K562 (cell line): ENCODE data around the gene PARP4. TPM values are rescaled to one million over a fixed set of nuclear protein-coding genes. Genes with fewer than 3 reads are reported as not detected.

Source experiments
- AFF4 ChIP-seq: sonication (generic); formaldehyde crosslinking; IDR thresholded peaks from 2 replicates; pipeline ENCODE4 v1.8.0; 2023; ENCODE audit warnings: mild to moderate bottlenecking, missing genetic modification reagents
- CAMTA2 ChIP-seq: fragments of 250-450 bp; sonication (Bioruptor Pico); conservative IDR thresholded peaks from 2 replicates; pipeline ENCODE4 v1.5.1; 2022
- CEBPG ChIP-seq, 3 experiments: fragments of 200-800 bp in 1 of 3; sonication (Bioruptor generic) in 1 of 3; sonication (generic) in 1 of 3; formaldehyde crosslinking in 1 of 3; IDR thresholded peaks in 2 of 3; conservative IDR thresholded peaks in 1 of 3; 2 replicates each; pipeline versions ENCODE4 v1.6.1 to v1.8.0; 2016 to 2022; ENCODE audit warnings: missing compliant biosample characterization in 2 of 3, missing genetic modification characterization in 2 of 3, mild to moderate bottlenecking in 1 of 3, missing genetic modification reagents in 1 of 3
- DACH1 ChIP-seq: fragments of 450-650 bp; IDR thresholded peaks from 2 replicates; pipeline ENCODE4 v1.6.1; 2018; ENCODE audit not compliant: partially characterized antibody
- EWSR1 ChIP-seq: fragments of 450-650 bp; IDR thresholded peaks from 2 replicates; pipeline ENCODE4 v1.6.1; 2018; ENCODE audit warnings: borderline replicate concordance, mild to moderate bottlenecking, low read depth, moderate library complexity; ENCODE audit not compliant: partially characterized antibody
- HEY1 ChIP-seq: fragments of 250-450 bp; sonication (Bioruptor Pico); IDR thresholded peaks from 2 replicates; pipeline ENCODE4 v1.5.0; 2020; ENCODE audit warnings: mild to moderate bottlenecking, moderate library complexity, borderline replicate concordance
- ILF3 ChIP-seq: fragments of 450-650 bp; IDR thresholded peaks from 2 replicates; pipeline ENCODE4 v1.6.1; 2018; ENCODE audit warnings: antibody characterized with exemption, mild to moderate bottlenecking, moderate library complexity, borderline replicate concordance
- IRF2 ChIP-seq: sonication (generic); formaldehyde crosslinking; IDR thresholded peaks from 2 replicates; pipeline ENCODE4 v1.8.1; 2022; ENCODE audit warnings: mild to moderate bottlenecking, missing genetic modification reagents
- MEF2A ChIP-seq: IDR thresholded peaks from 2 replicates; pipeline ENCODE4 v1.6.1; 2011; ENCODE audit warnings: low read depth, mild to moderate bottlenecking, low read length, moderate library complexity; ENCODE audit not compliant: control insufficient read depth
- NFIC ChIP-seq: fragments of 450-650 bp; IDR thresholded peaks from 2 replicates; pipeline ENCODE4 v1.6.1; 2017; ENCODE audit warnings: mild to moderate bottlenecking, inconsistent platforms
- PKNOX1 ChIP-seq: fragments of 450-650 bp; IDR thresholded peaks from 2 replicates; pipeline ENCODE4 v1.6.1; 2016
- SP2 ChIP-seq: IDR thresholded peaks from 2 replicates; pipeline ENCODE4 v1.6.1; 2011; ENCODE audit warnings: mild to moderate bottlenecking, low read depth, low read length, moderate library complexity; ENCODE audit not compliant: poor library complexity, severe bottlenecking; ENCODE audit errors: extremely low read depth
- WHSC1 ChIP-seq: IDR thresholded peaks from one replicate; pipeline ENCODE4 v1.6.1; 2012; ENCODE audit warnings: low read length, control low read depth, inconsistent platforms
- polyA plus RNA-seq, 8 experiments: library from polyadenylated mRNA; depleted of rRNA in 4 of 8; stranded (reverse) in 5 of 8; unstranded in 3 of 8; fragments of >200 nt; fragmentation: Nextera tagmentation in 2 of 8; fragmentation: Illumina TruSeq in 1 of 8; extraction: Ambion mirVana in 2 of 8; extraction: Trizol in 1 of 8; gene quantifications; 2 replicates each; pipeline versions ENCODE4 v1.2.1 to v1.2.3, GENCODE V29; 2011 to 2014; ENCODE audit warnings: inconsistent platforms in 1 of 8, missing spikeins in 1 of 8
- total RNA-seq, 7 experiments: library from RNA; depleted of rRNA in 6 of 7; stranded (reverse); fragments of >200 nt in 6 of 7; fragmentation: Illumina TruSeq in 2 of 7; extraction: Trizol in 2 of 7; gene quantifications; 2 replicates each; pipeline versions ENCODE4 v1.2.1 to v1.2.3, GENCODE V29; 2011 to 2021; ENCODE audit warnings: low replicate concordance in 1 of 7

The PARP4 gene
- total and polyA plus RNA-seq, 9 of the 15 experiments (the other 6 are each of a cell fraction or from before 2014, with no cell fraction given), result 6.3 to 26.3 (median 18.8) TPM

- peak; percentile 45; the same call in 1 of the 2 replicates for TF ChIP-seq AFF4 (CRISPR knock-in tag)
- TF ChIP-seq NFIC, result peak; percentile 32; the same call in 1 of the 2 replicates
- TF ChIP-seq CEBPG (CRISPR knock-in tag; IDR thresholded peaks at IDR 0.05), result no peak; the same call in 1 of the 2 replicates
- TF ChIP-seq CEBPG (tag; conservative IDR thresholded peaks at IDR 0.05 in 1 of 2, IDR thresholded peaks at IDR 0.05 in 1 of 2), result no peak; a peak in 1 of 4 replicates
- no peak for TF ChIP-seq IRF2 (CRISPR knock-in tag)
- TF ChIP-seq ILF3, result no peak
- no peak for TF ChIP-seq HEY1 (CRISPR knock-in tag)
- TF ChIP-seq WHSC1, result no peak
- TF ChIP-seq CAMTA2 (CRISPR knock-in tag), result no peak
- TF ChIP-seq SP2, result no peak
- no peak for TF ChIP-seq MEF2A
- no peak for TF ChIP-seq PKNOX1
- TF ChIP-seq DACH1, result no peak
- no peak for TF ChIP-seq EWSR1
Observed at GRCh38 chr13:24512197-24512907, at the start of gene PARP4 (continued).
